Stimulated activated CD4-positive, alpha-beta T cell treated with anti-CD3 and anti-CD28 coated beads, Interleukin-15, amount 100 ng/mL, for 24 hours (primary cell): ENCODE results near the gene TMX2.
"Not testable (repeated sequence)": the region's sequence is repeated elsewhere in the genome, so short reads cannot be mapped to it uniquely, and the experiment has no call there.

ENCODE experiments used
- DNase-seq: peaks from one replicate; pipeline ENCODE4 v3.0.0-alpha.2; 2020

The TMX2 gene

DNA sequence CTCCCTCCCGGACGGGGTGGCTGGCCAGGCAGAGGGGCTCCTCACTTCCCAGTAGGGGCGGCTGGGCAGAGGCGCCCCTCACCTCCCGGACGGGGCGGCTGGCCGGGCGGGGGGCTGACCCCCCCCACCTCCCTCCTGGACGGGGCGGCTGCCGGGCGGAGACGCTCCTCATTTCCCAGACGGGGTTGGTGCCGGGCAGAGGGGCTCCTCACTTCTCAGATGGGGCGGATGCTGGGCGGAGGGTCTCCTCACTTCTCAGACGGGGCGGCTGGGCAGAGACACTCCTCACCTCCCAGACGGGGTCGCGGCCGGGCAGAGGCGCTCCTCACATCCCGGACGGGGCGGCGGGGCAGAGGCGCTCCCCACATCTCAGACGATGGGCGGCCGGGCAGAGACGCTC is 4.3 kb downstream of the TMX2 start:
- DNase-seq: not testable (repeated sequence)

- DNase-seq: no peak
These were observed 14.8 kb downstream of the TMX2 start for GRCh38 chr11:57727185-57727584.

GRCh38 chr11:57728829-57729228 is 16.4 kb downstream of the TMX2 start:
- DNase-seq: no peak

- DNase-seq: no peak
These were observed 17.1 kb downstream of the TMX2 start for GRCh38 chr11:57729479-57729878.

DNA sequence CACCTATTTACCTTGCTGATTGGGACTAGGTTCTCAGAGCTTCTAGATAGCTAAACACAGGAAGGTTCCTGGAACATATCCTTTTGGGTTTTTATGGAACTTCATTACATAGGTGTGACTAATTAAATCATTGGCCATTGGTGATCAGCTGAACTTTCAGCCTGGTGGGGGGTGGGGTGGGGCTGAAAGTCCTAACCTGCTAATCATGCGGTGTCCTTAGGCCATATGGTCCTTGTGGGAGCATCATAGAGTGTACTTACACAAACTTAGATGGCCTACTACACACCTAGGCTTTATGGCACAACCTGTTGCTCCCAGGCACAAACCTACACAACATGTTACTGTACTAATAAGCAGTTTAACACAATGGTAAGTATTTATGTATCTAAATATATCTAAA is 20.3 kb downstream of the TMX2 start:
- no peak for DNase-seq

DNA sequence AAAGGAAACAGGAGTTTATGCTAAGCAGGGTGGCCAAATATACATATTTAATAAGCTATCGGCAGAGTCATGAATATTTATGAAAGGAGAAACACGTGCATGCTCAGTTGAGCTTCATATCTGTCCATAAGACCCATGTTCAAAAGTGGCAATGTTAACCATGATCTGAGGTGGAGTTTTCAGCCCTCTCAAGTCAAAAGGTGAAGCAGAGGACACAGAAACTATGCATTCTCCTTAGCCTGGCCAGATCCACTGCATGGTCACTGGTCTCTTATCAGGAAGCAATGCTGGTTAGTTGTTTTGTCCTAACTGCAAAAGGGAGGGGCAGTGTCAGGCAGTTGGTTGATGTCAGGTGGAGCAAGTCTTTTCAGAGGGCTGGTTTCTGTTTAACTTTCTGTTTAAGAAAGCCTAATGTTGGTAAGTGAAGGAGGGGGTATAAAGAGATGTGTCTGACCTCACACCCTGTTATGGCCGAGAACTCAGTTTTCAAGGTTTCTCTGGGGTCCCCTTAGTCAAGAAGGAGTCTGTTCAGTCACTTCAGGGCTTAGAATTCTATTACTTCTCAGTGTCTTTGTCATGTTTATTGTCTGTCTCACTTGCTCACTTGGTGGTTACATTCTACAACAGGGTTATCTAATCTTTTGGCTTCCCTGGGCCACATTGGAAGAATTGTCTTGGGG is 23.4 kb downstream of the TMX2 start:
- DNase-seq: no peak

- DNase-seq: peak; percentile 98
These were observed 29.0 kb downstream of the TMX2 start, which contains the start of gene SELENOH for GRCh38 chr11:57741132-57742086. Gene SELENOH (plus strand): TSS chr11:57741491. CDS start chr11:57741596, 105 bp downstream.

DNA sequence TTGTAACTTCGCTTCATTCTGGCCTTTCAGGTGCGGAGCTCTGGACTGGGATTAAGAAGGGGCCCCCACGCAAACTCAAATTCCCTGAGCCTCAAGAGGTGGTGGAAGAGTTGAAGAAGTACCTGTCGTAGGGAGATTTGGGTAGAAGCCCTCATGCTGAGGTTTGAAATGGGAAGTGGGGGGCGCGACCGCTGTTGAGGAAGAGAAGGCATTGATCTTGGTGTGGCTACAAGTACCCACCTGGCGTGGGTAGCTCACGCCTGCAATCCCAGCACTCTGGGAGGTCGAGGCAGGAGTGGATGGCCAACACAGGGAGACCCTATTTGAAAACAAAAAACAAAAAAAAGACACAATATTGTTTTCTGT is 29.7 kb downstream of the TMX2 start:
- peak; percentile 31 for DNase-seq

DNA sequence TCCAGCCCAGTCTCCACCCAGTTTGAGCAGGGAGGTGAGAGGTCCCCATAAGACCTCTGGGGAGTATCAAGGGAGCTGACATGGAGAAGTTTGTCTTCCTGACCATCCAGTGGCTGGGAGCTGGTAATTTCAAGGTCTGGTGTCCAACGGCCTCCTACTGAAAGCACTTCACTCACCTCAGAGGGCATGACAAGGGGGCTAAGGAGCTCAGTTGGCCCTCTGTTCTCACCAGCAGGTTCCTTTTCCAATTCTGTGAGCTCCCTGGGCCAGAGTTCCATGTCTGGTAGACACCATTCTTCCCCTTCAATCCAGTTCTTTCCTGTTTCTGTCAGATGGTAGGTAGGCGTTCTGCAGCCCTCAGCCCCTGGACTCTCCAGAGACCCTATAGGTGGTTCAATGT is 32.0 kb downstream of the TMX2 start:
- no peak for DNase-seq

- no peak for DNase-seq
These were observed 32.8 kb downstream of the TMX2 start for GRCh38 chr11:57745206-57745605.

GRCh38 chr11:57746920-57747319 is 34.5 kb downstream of the TMX2 start:
- DNase-seq: no peak

- DNase-seq: no peak
These were observed 38.8 kb downstream of the TMX2 start for GRCh38 chr11:57751176-57751575.

DNA sequence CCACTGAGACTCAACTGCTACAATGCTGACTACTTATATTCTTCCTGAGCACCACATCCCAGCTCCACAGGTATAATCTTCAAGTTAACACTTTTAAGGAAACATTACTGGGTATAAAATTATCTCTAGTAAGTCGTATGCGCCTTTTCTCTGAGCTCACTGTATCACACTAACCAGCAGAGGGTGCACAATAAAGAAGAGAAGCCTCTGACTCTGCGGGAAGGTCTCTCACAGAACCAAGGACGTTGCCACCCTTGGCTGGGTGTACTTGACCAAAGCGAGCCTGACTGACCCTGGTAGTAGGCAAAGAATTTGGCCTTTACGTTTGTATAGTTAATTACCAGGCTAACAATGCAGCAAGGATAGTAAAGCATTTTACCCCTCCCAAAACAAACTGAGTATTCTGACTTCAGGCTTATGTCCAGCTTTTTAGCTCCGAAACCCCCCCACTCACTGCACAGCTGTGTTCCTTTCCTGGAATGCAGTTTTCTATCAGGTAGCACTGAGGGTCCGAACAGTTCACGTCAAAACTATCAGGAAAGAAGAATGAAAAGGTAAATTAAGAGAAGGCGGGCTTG is 39.4 kb downstream of the TMX2 start, which contains the start of gene BTBD18:
TSS of gene BTBD18 (minus strand) at position 144 of the 578 bp plus-strand sequence. CDS start 631 bp downstream, outside the sequence.
- DNase-seq: no peak

DNA sequence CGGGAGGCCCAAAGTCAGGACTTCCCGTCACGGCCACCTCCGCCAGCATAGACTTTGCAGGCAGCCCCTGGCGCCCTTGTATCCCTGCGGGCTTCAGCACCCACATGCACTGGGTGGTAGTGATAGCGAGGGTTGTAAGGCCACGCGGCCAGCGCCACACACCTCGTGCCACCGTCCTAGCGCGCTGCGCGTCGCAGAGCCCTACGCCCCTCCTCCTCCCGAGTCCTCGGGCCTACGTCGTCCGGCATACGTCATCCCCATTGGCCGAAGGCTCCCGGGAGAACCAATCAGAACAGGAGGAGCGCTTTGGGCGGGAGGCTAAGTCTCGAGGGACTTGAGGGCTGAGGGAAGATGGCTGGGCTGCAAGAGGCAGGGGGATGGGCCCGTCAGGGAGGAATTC is 40.6 kb downstream of the TMX2 start:
- no peak for DNase-seq

- DNase-seq: no peak
These were observed 45.8 kb downstream of the TMX2 start for GRCh38 chr11:57758174-57758573.

DNA sequence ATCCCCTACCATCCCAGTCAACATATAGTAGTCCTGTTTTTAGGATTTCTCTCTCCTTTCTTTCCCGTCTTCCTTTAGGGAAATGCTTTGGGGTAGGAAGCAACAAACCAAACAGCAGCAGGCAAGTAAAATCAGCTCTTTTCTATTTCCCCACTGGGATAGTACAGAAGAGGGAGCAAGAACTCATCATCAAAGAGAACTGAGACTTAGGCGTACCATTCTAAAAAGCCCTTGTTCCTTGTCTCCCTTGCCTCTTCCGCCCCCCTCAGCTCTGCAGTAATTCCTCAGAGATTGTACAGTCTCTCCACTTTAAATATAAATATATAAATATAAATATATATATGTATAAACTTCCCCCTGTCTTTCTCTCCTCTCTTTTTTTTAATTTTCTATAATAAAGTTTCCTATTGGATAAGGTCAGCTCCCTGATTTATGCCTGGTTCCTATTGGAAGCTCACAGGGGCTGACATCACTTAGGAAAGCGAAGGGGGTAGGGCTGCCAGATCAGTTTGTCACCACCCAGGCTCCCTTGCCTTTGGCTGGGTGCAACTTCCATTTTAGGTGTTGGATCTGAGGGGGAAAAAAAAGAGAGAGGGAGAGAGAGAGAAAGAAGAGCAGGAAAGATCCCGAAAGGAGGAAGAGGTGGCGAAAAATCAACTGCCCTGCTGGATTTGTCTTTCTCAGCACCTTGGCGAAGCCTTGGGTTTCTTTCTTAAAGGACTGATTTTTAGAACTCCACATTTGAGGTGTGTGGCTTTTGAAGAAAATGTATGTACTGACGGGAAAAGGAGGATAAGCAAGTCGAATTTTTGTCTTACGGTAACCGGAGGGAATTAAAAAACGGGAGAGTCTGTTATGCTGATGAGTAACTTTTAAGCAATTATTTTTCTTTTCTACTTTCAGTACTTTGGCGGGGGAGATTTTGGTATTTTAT is 49.2 kb downstream of the TMX2 start, which contains the start of gene CTNND1:
TSS of gene CTNND1 (plus strand) at position 502 of the 934 bp plus-strand sequence. CDS start 29,677 bp downstream, outside the sequence.
- DNase-seq: no peak

GRCh38 chr11:57762235-57762861 is 50.0 kb downstream of the TMX2 start:
- no peak for DNase-seq

GRCh38 chr11:57763568-57763967 is 51.2 kb downstream of the TMX2 start:
- DNase-seq: no peak

DNA sequence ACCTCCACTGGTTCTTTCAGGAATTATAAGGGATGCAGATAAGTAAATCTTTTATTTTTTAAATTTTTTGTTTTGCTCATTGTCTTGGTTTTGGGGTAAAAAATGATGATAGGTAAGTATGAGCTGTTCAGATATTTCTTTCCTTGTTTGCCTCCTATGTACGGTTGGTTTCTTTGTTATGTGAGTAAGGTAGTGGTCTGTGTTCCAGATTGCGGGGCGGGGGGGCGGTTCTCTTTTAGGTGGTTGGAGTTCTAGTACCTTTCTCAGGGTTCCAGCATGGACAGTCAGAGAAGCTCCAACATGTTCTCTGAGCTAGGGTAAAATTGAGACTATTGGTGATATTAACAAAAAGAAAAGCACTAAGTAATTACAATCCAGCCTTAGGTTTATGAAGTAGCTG is 51.6 kb downstream of the TMX2 start:
- DNase-seq: no peak

GRCh38 chr11:57764566-57764965 is 52.2 kb downstream of the TMX2 start:
- DNase-seq: no peak

DNA sequence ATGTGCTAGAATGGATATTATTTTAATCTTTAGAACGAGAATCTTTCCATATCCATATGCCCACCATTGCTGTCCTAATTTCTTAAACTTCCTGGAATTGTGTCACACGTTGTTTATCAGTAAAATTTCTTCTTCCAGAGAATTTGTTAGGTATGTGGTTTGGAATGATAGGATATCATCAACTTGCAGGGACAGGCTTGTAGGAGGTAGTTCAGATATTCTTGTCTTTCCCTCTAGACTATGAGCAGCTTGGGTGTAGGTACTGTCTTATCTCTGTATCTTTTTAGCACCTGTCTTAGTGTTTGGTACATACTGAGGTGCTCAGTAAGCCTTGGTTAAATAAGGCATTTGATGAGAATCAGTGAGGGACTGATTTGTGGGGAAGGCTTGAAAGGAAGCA is 52.6 kb downstream of the TMX2 start:
- no peak for DNase-seq

- no peak for DNase-seq
These were observed 58.4 kb downstream of the TMX2 start for GRCh38 chr11:57770793-57771192.
